SK-N-SH (cell line): ENCODE results near the gene AKIP1.

Experiments
- CTCF ChIP-seq: fragments of 200-600 bp; sonication (generic); IDR thresholded peaks from 2 replicates; pipeline ENCODE4 v1.6.1; 2017; ENCODE audit warnings: antibody characterized with exemption, mild to moderate bottlenecking, moderate library complexity
- ELF1 ChIP-seq: IDR thresholded peaks from 2 replicates; pipeline ENCODE4 v1.4.0; 2012
- EP300 ChIP-seq, 2 experiments: IDR thresholded peaks; 2 replicates each; pipeline versions ENCODE4 v1.4.0 to v1.6.1; 2012; ENCODE audit warnings: borderline replicate concordance in 1 of 2, low read depth in 1 of 2, low read length in 1 of 2
- POLR2AphosphoS5 ChIP-seq: IDR thresholded peaks from 2 replicates; pipeline ENCODE4 v1.6.1; 2012; ENCODE audit warnings: low read depth, low read length
- USF2 ChIP-seq: fragments of 150-350 bp; IDR thresholded peaks from 2 replicates; pipeline ENCODE4 v1.6.1; 2017; ENCODE audit warnings: antibody characterized with exemption, low read length, low read depth, borderline replicate concordance

- TF ChIP-seq POLR2AphosphoS5 (no peak), EP300 (IDR thresholded peaks at IDR 0.05; ENCODE audit: borderline replicate concordance in 1 of 2, low read depth in 1 of 2, low read length in 1 of 2) (no peak), ELF1 (no peak), USF2 (no peak), CTCF (no peak)
Measured at GRCh38 chr11:8962841-8963240, 51.9 kb downstream of the AKIP1 start.
